HG03025 (cell line): ENCODE results near the gene IGDCC3.

Experiments used
- ATAC-seq: cut with Tn5 transposase; IDR thresholded peaks from one replicate; pipeline ENCODE4 v1.9.1; 2021; ENCODE audit warnings: mild to moderate bottlenecking, moderate library complexity; ENCODE audit not compliant: unreplicated experiment, low FRiP score

Gene IGDCC3

DNA sequence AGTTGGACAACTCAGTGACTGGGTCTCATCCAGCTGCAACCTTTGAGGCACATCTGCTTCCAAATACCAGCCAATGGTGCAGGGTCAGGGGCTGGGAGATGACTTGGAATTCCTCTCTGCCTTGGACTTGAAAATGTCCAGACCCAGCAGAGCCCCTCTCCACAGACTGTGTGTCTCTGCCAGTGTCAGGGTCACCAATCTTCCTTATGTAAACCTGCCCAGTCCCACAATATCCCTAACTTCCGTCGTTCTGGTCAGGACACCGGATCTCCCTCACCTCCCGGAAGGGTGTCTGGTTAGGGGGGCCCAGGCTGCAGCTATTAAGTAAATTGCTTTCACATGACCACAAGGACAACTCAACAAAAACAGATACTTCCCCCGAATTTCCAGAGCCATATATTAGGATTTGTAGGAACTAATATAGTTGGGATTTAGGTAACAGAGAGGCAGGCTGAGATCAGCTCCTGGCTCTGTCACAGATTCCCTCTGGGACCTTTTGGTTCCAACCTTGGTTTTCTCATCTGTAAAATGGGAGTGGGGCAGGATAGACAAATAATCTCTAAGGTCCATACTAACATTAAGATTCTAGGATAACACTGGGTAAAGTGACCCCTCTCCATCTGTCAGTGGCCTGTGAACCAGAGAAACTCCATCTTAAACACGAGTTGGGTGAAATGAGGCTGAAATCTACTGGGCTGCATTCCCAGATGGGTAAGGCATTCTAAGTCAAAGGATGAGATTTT lies 30.8 kb downstream of the IGDCC3 start:
- ATAC-seq, result no peak

DNA sequence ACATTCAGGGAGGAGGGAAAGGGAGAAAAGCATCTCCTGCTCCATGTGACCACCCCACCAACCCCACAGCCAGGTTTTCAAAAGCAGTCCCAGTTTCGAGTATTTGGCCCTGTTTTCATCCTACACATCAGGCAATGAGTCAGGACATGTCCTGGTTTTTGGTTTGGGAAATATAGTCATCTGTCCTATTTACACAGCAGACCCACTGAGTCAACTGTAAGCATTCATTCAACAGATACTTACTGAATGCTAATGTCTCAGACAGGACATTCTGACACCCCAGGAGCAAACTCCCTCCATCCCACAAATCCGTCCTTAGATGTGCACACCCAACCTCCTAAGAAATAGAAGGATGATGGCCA lies 32.9 kb downstream of the IGDCC3 start:
- no peak for ATAC-seq

- ATAC-seq, result no peak
Observed at GRCh38 chr15:65344214-65344913, 33.4 kb downstream of the IGDCC3 start.

DNA sequence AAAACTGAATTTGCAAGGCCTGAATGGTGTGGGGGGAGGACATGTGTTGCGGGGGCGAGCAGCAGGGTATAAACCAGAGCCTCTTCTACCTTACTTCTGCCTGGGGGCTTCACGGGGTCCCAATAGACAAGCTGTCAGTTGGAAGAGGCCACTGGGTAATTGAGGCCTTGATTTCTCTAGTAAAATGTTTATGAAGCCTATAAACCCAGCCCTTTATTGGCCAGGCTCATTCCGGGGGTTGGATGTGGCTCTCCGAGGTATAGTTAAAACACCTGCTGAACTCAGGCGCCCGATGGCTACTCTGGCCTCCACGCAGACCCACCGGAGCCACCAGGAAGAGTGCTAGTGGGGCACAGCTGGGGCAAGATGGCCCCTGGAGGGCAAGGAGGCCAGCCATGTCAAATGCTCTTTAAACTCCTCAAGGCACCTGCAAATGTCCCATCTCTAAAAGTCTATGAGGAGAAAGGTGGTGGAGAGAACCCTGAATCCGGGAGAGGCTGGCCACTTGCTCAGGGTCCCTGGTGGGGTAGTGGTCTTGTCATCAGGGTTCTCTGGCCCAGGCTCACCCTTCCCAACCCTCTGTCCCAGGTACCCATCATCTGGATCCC lies 34.3 kb downstream of the IGDCC3 start:
- ATAC-seq, result no peak

DNA sequence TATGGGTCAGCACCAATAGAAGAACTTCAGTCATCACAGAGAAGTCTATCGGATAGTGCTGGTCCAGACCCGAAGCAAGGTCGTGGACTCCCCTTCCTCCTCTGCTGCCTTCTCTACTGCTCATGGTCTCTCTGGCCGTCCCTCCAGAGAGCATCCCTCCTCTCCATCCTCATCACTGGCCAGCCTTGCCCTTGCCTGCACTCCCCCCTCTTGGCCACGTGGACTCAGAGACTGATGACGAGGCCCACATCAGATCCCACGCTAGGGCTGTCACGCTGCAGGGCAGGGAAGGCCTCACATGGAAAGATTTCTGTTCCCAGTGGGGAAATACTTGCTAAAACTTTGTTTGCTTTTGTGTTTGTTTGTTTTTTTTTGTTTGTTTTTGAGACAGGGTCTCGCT lies 35.3 kb downstream of the IGDCC3 start:
- no peak for ATAC-seq

GRCh38 chr15:65339920-65340319 lies 37.9 kb downstream of the IGDCC3 start:
- ATAC-seq, result no peak

DNA sequence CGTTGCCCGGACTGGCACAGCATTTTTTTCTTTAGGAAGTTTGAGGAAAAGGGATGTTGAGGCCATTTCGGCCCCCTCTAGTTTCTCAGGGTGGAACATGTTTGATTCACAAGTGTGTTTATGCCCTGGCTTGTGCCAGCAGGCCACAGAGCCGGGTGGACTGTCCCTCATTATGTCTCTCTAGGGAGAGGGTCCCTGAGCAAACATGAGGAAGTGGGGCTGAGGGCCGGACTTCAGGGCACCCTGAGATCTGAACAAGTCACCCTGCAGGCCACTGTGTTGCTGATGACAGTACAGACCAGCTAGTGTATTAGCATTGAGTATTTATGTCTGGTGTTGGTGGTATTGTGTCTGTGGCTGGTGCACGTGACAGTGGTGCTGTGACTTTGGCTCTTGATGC lies 38.4 kb downstream of the IGDCC3 start:
- no peak for ATAC-seq

- ATAC-seq, result no peak
Observed at GRCh38 chr15:65338823-65339222, 39.0 kb downstream of the IGDCC3 start.

DNA sequence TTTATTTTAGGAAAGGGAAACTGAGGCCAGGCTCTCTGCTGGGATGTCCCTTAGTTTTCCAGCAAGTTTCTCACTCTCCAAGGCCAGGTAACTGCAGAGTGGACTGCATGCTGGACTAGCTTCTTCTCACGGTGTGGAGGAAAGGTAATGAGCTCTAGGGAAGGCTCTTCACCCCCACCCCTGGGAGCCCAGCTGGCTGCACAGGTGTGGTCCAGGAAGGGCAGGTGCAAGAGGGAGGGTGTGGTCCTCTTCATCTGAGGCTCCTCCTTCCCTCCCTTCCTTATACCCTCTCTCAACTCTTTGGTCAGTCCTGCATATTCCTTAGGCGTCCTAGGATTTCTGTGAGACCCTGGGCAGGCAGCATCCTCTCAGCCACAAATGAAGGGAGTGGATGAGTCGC lies 39.4 kb downstream of the IGDCC3 start:
- ATAC-seq, result no peak

DNA sequence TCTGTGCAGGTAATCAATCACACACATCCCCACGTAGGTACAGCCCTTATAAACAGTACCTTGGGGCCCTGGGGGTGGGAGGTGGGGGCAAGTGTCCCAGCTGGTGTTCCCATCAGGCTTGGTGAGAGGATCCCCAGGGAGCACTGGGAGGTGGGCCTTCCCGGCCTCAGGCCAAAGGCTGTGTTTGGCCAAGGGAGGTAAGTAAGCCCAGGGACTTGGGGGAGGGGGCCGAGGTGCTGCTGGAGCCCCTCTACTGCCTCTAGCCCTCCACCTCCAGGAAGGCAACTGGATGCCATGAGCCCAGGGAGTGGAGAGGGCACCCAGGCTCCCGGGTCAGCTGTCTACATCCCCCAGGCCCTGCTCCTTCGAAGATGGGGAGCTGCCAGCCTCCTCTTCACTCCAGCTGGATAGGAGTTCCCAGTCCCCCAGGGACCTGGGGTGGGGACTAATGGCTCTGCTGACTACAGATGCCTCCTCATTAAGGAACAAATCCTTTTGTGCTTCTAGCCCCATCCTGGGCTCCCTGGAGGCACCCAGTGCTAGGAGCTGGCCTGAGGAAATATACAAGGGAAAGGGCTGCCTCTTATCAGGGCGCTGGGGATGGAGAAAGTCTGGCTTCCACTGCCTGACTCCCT lies 40.2 kb downstream of the IGDCC3 start:
- ATAC-seq, result no peak

DNA sequence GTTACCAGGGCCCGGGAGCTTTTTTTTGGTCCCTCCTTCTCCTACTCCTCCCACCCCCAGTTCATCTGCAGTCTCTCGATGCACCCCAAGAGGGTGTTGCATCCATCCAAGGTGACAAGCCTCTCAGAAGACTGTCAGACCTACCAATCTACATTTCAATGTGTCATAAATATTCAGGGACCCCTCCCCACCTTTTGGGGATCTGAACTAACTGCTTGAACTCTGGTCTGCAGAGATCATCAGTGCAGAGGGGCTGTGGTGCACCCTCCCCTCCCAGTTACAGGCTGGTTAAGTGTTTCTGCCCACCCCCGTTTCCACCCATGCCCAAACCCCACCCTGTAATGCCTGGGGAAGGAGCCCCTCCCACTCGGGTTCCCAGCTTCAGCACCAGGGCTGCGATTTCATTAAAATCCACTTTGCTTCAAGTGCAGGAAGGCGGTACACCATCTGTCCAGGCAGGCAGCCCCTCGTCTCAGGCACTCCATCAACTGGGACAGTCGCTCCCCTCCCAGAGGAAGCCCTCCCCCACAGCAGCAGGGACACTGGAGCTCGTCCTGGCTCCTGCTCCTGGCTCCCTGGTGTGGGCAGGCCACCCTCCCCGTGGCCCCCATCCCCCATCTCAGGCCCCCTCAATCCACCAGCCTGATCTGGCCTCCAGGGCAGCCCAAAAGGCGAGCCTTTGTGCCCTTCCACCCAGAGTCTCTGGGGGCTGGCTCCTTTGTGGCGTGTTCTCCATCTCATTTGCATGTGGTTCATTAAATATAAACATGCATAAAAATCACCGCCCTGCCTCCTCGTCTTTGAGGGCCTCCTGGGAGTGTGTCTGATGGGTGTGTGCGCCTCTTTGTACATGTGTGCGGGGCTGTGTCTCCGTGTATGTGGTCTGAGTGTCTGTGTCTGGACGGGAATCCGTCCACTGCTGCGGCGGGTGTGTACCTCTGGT lies 41.0 kb downstream of the IGDCC3 start:
- no peak for ATAC-seq

DNA sequence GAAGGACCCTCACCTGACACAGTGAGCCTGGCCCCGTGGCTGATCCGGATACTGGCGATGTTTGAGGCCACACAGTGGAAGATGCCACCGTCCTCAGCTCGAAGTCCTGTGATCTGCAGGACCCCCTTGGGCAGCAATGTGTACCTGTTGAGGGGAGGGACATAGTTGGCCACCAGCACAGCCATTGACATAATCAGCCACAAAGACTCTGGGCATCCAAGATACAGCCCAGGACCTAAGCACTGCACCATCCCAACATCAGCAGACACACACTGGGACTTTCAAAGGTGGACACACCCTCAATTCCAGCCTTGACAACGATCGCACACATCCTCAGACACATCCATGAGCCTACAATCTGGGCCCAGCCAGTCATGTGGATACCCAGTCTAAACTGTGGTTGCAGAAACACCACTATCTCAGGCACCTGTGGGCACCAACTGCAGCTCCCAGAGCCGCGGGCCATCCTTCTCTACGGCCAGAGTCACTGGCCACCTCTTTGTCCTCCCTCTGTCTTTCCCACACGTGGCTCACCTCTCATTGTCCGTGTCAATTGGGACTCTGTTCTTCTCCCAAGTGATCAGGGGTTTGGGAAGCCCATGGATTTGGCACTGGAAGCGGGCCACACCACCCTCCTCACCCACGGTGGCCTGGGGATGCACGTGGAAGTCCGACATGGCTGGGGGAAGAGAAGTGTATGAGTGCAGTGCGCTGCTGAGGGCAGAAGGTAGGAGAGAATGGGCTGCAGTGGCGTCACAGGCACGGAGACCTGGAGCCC lies 42.3 kb downstream of the IGDCC3 start:
- no peak for ATAC-seq

GRCh38 chr15:65334586-65335231 lies 43.1 kb downstream of the IGDCC3 start:
- ATAC-seq, result no peak

GRCh38 chr15:65333856-65334255 lies 43.9 kb downstream of the IGDCC3 start:
- ATAC-seq, result no peak

DNA sequence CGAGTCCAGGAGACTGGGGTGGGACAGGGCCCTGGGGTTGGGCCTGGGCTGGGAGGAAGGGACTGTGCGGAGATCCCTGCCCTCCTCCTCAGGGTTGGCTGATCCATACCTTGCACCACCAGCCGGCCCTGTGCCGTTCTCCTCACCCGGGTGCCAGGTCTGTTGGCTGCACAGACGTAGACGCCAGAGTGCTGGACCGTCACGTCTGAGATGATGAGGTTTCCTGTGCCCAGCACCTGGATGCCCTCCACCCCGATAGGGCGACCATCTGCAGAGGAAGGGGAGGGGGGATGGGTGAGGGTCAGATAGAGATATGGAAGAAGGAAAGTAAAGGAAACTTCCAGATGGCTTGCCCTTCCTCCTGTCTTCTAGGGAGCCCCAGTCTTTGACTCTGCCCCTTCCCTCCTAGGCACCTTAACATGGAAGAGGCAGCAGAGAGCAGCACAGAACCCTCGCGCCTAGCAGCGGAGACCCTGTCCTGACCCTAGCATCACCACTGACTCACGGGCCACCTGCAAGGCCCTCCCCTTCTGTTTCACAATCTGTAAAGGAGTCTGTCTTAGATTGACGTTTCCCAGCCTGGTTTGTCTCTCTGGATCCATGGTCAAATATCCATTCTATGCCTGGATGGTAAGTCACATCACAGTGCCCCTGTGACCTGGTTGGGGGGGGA lies 44.5 kb downstream of the IGDCC3 start:
- no peak for ATAC-seq

DNA sequence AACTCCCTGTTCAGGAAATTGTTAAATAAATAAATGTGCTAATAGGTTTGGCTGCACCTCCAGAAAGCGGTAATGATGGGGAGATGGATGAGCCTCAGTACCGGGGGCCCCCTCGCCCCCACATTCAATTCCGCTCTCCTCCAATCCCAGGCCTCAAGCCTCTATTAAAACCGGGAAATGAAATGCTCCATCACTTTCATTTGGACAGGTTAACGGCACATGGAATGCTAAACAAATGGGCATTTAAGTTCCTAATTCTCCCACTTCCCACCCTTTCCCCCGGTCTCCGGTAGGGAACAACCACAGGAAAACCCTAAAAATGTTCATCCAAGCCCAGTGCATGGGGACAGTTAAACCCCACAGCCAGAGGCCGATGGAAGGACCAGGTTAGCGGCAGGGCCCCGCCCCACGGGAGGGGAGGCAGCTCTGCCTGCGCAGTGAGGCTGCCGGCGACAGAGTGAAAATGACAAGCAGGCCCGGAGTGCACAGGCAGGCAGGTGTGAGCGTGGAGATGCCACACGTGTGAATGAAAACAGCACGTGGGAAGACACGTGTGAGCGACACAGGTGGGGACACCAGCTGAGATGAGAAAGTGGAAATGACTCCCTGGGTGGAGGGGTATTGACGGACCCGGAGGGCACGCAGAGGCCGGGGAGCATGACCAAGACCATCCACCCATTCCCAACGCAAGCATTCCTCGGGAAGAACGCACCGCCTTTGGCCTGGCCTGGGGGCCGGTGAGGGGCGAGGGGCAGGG lies 45.2 kb downstream of the IGDCC3 start:
- no peak for ATAC-seq

- no peak for ATAC-seq
Observed at GRCh38 chr15:65331811-65332210, 46.0 kb downstream of the IGDCC3 start.
